Brain microvascular endothelial cell (primary cell): ENCODE results near the gene PKP3.

Experiments used
- DNase-seq: peaks from one replicate; pipeline ENCODE4 v3.0.0-alpha.2; 2020
- H3K27ac ChIP-seq: fragments of 250-450 bp; sonication (Bioruptor Pico); 2 replicates; pipeline ENCODE4 v1.5.1; 2020; ENCODE audit warnings: mild to moderate bottlenecking, moderate library complexity
- H3K27me3 ChIP-seq: fragments of 250-450 bp; sonication (Bioruptor Pico); replicated peaks from 2 replicates; pipeline ENCODE4 v1.5.1; 2020; ENCODE audit warnings: mild to moderate bottlenecking
- H3K36me3 ChIP-seq: fragments of 250-450 bp; sonication (Bioruptor Pico); replicated peaks from 2 replicates; pipeline ENCODE4 v1.5.1; 2020; ENCODE audit warnings: mild to moderate bottlenecking
- H3K4me3 ChIP-seq: 2 replicates; pipeline ENCODE4 v1.5.1; 2011; ENCODE audit warnings: low read depth, mild to moderate bottlenecking, control low read depth, low read length, moderate library complexity
- CTCF ChIP-seq: IDR thresholded peaks from 2 replicates; pipeline ENCODE4 v1.5.1; 2011; ENCODE audit warnings: low read depth, mild to moderate bottlenecking, moderate library complexity, low read length, control low read depth, inconsistent platforms; ENCODE audit errors: missing control alignments
- in situ Hi-C: cut with HindIII; loops from 2 replicates; pipeline ENCODE4 v1.10.0; 2017; ENCODE audit warnings: low sequenced_read_pairs, low pct_ligation_motif_present

PKP3 gene

GRCh38 chr11:426851-427250 lies 32.8 kb downstream of the PKP3 start:
- no peak for DNase-seq
- in situ Hi-C loops, result no loop called here
- no peak for TF ChIP-seq CTCF
- no peak overlapping the region for H3K4me3 ChIP-seq
- H3K27ac ChIP-seq, result no peak overlapping the region
- peaks cover 2% of the 10 kb centered on the region for H3K27me3 ChIP-seq
- H3K36me3 ChIP-seq, result no peaks in the 10 kb centered on the region

GRCh38 chr11:428295-428694 lies 34.3 kb downstream of the PKP3 start:
- no peak for TF ChIP-seq CTCF
- Histone ChIP-seq H3K27ac (no peak overlapping the region), H3K4me3 (no peak overlapping the region), H3K36me3 (no peaks in the 10 kb centered on the region), H3K27me3 (peaks cover 2% of the 10 kb centered on the region)
- in situ Hi-C loops, result no loop called here
- DNase-seq, result no peak

GRCh38 chr11:429391-429790 lies 35.4 kb downstream of the PKP3 start:
- no peaks in the 10 kb centered on the region for H3K36me3 ChIP-seq
- no peak for DNase-seq
- peaks cover under 1% of the 10 kb centered on the region for H3K27me3 ChIP-seq
- TF ChIP-seq CTCF, result no peak
- no peak overlapping the region for H3K27ac ChIP-seq
- H3K4me3 ChIP-seq, result no peak overlapping the region
- in situ Hi-C loops, result no loop called here

- Histone ChIP-seq H3K27ac (no peak overlapping the region), H3K36me3 (no peaks in the 10 kb centered on the region), H3K27me3 (no peaks in the 10 kb centered on the region), H3K4me3 (no peak overlapping the region)
- in situ Hi-C loops, result no loop called here
- TF ChIP-seq CTCF, result no peak
- no peak for DNase-seq
Measured at GRCh38 chr11:429931-430456, 36.0 kb downstream of the PKP3 start.

DNA sequence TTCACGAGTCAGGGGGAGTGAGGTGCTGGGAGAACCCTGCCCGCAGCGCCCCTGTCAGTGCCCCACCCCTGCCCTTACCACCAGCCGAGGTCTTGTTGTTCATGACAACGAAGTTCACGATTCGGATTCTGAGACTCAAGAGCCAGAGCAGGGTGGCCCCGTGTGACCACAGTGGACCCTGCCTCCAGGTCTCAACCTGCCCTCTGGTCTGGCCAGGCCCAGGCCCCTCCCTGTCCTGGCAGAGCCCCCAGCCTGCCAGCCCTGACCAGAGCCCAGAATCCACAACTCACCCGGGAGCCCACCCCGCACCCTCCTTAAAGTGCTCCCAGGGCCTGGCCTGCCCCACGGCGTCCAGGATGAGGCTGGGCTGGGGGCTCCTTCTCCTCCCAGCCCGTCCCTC lies 37.9 kb downstream of the PKP3 start:
- H3K4me3 ChIP-seq, result no peak overlapping the region
- no peak for TF ChIP-seq CTCF
- H3K36me3 ChIP-seq, result no peaks in the 10 kb centered on the region
- no peak for DNase-seq
- in situ Hi-C loops, result no loop called here
- no peaks in the 10 kb centered on the region for H3K27me3 ChIP-seq
- no peak overlapping the region for H3K27ac ChIP-seq

DNA sequence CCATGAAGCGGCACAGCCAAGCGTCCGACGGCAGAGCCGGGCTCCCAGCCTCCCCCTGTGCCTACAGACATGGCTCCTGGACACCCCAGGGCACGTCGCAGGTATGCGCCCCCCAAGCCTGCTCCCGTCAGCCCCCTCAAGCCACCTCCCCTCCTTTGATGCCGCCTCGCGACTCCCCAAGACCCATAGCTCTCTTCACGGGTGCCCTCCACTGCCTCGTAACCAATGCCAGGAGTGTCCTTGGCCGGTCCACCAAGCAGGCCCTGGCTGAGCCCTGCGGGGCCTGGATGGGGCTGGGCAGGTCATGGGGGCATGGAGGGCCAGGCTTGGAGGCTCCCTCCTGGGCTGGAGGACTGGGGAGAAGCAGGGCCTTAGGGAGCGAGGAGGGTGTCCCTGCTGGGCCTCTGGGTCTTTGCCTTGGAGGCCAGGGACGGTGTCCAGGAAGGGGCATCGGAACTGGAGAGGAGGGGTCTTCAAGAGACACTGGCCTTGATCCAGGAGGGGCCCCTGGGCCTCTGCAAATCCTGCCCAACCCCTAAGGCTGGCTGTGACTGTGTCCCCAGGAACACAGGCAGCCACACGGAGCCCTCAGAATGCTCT lies 38.6 kb downstream of the PKP3 start:
- no peak overlapping the region for H3K4me3 ChIP-seq
- TF ChIP-seq CTCF, result no peak
- no peaks in the 10 kb centered on the region for H3K27me3 ChIP-seq
- no peak for DNase-seq
- H3K27ac ChIP-seq, result no peak overlapping the region
- H3K36me3 ChIP-seq, result no peaks in the 10 kb centered on the region
- in situ Hi-C loops, result no loop called here
